Measurements from ENCODE around the gene ALOX15.
"Not testable (repeated sequence)": the region's sequence is repeated elsewhere in the genome, so short reads cannot be mapped to it uniquely, and the experiment has no call there.

ALOX15 gene

GRCh38 chr17:4617090-4617489 lies 24.4 kb downstream of the ALOX15 start:
- no peak for DNase-seq
- TF ChIP-seq GATA1 (IDR thresholded peaks at IDR 0.05; ENCODE audit: low read depth, low read length) (no peak), POLR2A (IDR thresholded peaks at IDR 0.05; ENCODE audit: low read length) (no peak)

GRCh38 chr17:4616476-4616875 lies 25.0 kb downstream of the ALOX15 start:
- DNase-seq: no peak
- TF ChIP-seq GATA1 (IDR thresholded peaks at IDR 0.05; ENCODE audit: low read depth, low read length) (no peak), POLR2A (IDR thresholded peaks at IDR 0.05; ENCODE audit: low read length) (no peak)

- TF ChIP-seq POLR2A (IDR thresholded peaks at IDR 0.05; ENCODE audit: low read length): no peak
- TF ChIP-seq GATA1 (IDR thresholded peaks at IDR 0.05; ENCODE audit: low read depth, low read length): no peak
- DNase-seq: no peak
Observed at GRCh38 chr17:4610656-4611055, 30.8 kb downstream of the ALOX15 start.

- TF ChIP-seq GATA1 (IDR thresholded peaks at IDR 0.05; ENCODE audit: low read depth, low read length) (no peak), POLR2A (IDR thresholded peaks at IDR 0.05; ENCODE audit: low read length) (no peak)
Observed at GRCh38 chr17:4610162-4610561, 31.3 kb downstream of the ALOX15 start.

GRCh38 chr17:4609761-4610160 lies 31.7 kb downstream of the ALOX15 start:
- no peak for DNase-seq
- TF ChIP-seq POLR2A (IDR thresholded peaks at IDR 0.05; ENCODE audit: low read length) (no peak), GATA1 (IDR thresholded peaks at IDR 0.05; ENCODE audit: low read depth, low read length) (no peak)

More at GRCh38 chr17:4610162-4610561, 31.3 kb downstream of the ALOX15 start:
- DNase-seq: no peak

GRCh38 chr17:4607773-4608187 lies 33.7 kb downstream of the ALOX15 start:
- DNase-seq: peak; percentile 33 to 53
- no peak for TF ChIP-seq POLR2A (IDR thresholded peaks at IDR 0.05; ENCODE audit: low read length)
- TF ChIP-seq GATA1 (IDR thresholded peaks at IDR 0.05; ENCODE audit: low read depth, low read length): no peak

GRCh38 chr17:4607261-4607741 lies 34.2 kb downstream of the ALOX15 start:
- no peak for DNase-seq
- TF ChIP-seq POLR2A (IDR thresholded peaks at IDR 0.05; ENCODE audit: low read length) (no peak), GATA1 (IDR thresholded peaks at IDR 0.05; ENCODE audit: low read depth, low read length) (no peak)

- TF ChIP-seq GATA1 (IDR thresholded peaks at IDR 0.05; ENCODE audit: low read depth, low read length) (no peak), POLR2A (IDR thresholded peaks at IDR 0.05; ENCODE audit: low read length) (no peak)
- no peak for DNase-seq
Observed at GRCh38 chr17:4605826-4606225, 35.7 kb downstream of the ALOX15 start.

- DNase-seq: not testable (repeated sequence)
Observed at GRCh38 chr17:4604736-4605135, 36.7 kb downstream of the ALOX15 start.

GRCh38 chr17:4604111-4604644 lies 37.3 kb downstream of the ALOX15 start:
- DNase-seq: no peak
- no peak for TF ChIP-seq POLR2A (IDR thresholded peaks at IDR 0.05; ENCODE audit: low read length)
- no peak for TF ChIP-seq GATA1 (IDR thresholded peaks at IDR 0.05; ENCODE audit: low read depth, low read length)

- DNase-seq: no peak
- no peak for TF ChIP-seq POLR2A (IDR thresholded peaks at IDR 0.05; ENCODE audit: low read length)
Observed at GRCh38 chr17:4602041-4602440, 39.4 kb downstream of the ALOX15 start.

- TF ChIP-seq GATA1 (IDR thresholded peaks at IDR 0.05; ENCODE audit: low read depth, low read length) (no peak), POLR2A (IDR thresholded peaks at IDR 0.05; ENCODE audit: low read length) (no peak)
- DNase-seq: no peak
Observed at GRCh38 chr17:4601326-4601725, 40.2 kb downstream of the ALOX15 start.

- no peak for DNase-seq
- TF ChIP-seq GATA1 (IDR thresholded peaks at IDR 0.05; ENCODE audit: low read depth, low read length): no peak
- no peak for TF ChIP-seq POLR2A (IDR thresholded peaks at IDR 0.05; ENCODE audit: low read length)
Observed at GRCh38 chr17:4600563-4600962, 40.9 kb downstream of the ALOX15 start.

- no peak for DNase-seq
- TF ChIP-seq GATA1 (IDR thresholded peaks at IDR 0.05; ENCODE audit: low read depth, low read length) (no peak), POLR2A (IDR thresholded peaks at IDR 0.05; ENCODE audit: low read length) (no peak)
Observed at GRCh38 chr17:4599505-4600281, 41.8 kb downstream of the ALOX15 start.

Measured in erythroblast (primary cell).